H1 (cell line): ENCODE measurements around the gene CYP4A22. TPM values are rescaled to one million over a fixed set of nuclear protein-coding genes. Genes with fewer than 3 reads are reported as not detected.

Experiments
- CTCF ChIA-PET: fragments of 300-600 bp; sonication (Branson Sonifier 250); formaldehyde crosslinking; loops from one replicate; lab custom pipeline; 2021; ENCODE audit not compliant: partially characterized antibody; lab: Charles Lee
- POLR2A ChIA-PET: fragments of 300-600 bp; sonication (Branson Sonifier 250); formaldehyde crosslinking; loops from one replicate; lab custom pipeline; 2021; ENCODE audit warnings: inconsistent platforms; ENCODE audit not compliant: partially characterized antibody; lab: Charles Lee
- DNase-seq, 2 experiments: peaks; one replicate each; pipeline versions ENCODE4 v3.0.0 to v3.0.0-alpha.2; 2010 to 2022; ENCODE audit warnings: low spot score in 2 of 2, low read depth in 1 of 2, mixed read lengths in 1 of 2
- FAIRE-seq: peaks from 2 replicates; lab custom pipeline; 2011; peaks lifted over from hg19 to GRCh38; lab: Jason Lieb, UNC
- H2AFZ ChIP-seq: 2 replicates; pipeline ENCODE4 v1.8.1; 2012; ENCODE audit warnings: low read length, inconsistent platforms
- H2AK5ac ChIP-seq: 2 replicates; pipeline ENCODE4 v1.6.1; 2013; ENCODE audit warnings: low read depth, low read length
- H2BK120ac ChIP-seq: replicated peaks from 2 replicates; pipeline ENCODE3; 2013; ENCODE audit warnings: low read depth, low read length, inconsistent platforms
- H2BK12ac ChIP-seq: 2 replicates; pipeline ENCODE4 v1.6.1; 2013; ENCODE audit warnings: low read depth, low read length
- H2BK15ac ChIP-seq: 2 replicates; pipeline ENCODE4 v1.6.1; 2013; ENCODE audit warnings: low read length
- H2BK20ac ChIP-seq: 2 replicates; pipeline ENCODE4 v1.6.1; 2013; ENCODE audit warnings: low read length
- H2BK5ac ChIP-seq: 2 replicates; pipeline ENCODE4 v1.6.1; 2013; ENCODE audit warnings: low read depth, low read length
- H3K14ac ChIP-seq: 2 replicates; pipeline ENCODE4 v1.6.1; 2013; ENCODE audit warnings: inconsistent platforms; ENCODE audit not compliant: insufficient read length
- H3K18ac ChIP-seq: 2 replicates; pipeline ENCODE4 v1.6.1; 2013; ENCODE audit warnings: low read length; ENCODE audit errors: extremely low read depth
- H3K23ac ChIP-seq: 2 replicates; pipeline ENCODE4 v1.6.1; 2013; ENCODE audit warnings: inconsistent platforms; ENCODE audit not compliant: insufficient read length
- H3K23me2 ChIP-seq: 2 replicates; pipeline ENCODE4 v1.6.1; 2013; ENCODE audit warnings: low read depth, low read length
- H3K27ac ChIP-seq: 2 replicates; pipeline ENCODE4 v1.6.1; 2011; ENCODE audit warnings: low read depth, low read length, inconsistent platforms
- H3K27me3 ChIP-seq, 4 experiments: replicated peaks in 1 of 4; 1 replicate in 1 of 4; 2 replicates in 3 of 4; pipeline versions ENCODE4 v1.6.1 to v1.8.1; 2011 to 2013; ENCODE audit warnings: low read length in 3 of 4, mild to moderate bottlenecking in 3 of 4, inconsistent platforms in 2 of 4, mixed read lengths in 2 of 4, moderate library complexity in 1 of 4; ENCODE audit not compliant: control insufficient read depth in 3 of 4, insufficient read depth in 3 of 4; ENCODE audit errors: extremely low read depth in 1 of 4
- H3K36me3 ChIP-seq, 4 experiments: 2 replicates each; pipeline versions ENCODE4 v1.6.1 to v1.8.1; 2011 to 2013; ENCODE audit warnings: mild to moderate bottlenecking in 4 of 4, low read length in 3 of 4, moderate library complexity in 2 of 4, control low read depth in 1 of 4, inconsistent platforms in 1 of 4; ENCODE audit not compliant: insufficient read depth in 4 of 4, control insufficient read depth in 2 of 4
- H3K4ac ChIP-seq: replicated peaks from 2 replicates; pipeline ENCODE3; 2013; ENCODE audit warnings: low read length, low read depth, mixed read lengths, inconsistent platforms; ENCODE audit not compliant: insufficient read length
- H3K4me1 ChIP-seq, 4 experiments: replicated peaks in 1 of 4; 1 replicate in 1 of 4; 2 replicates in 3 of 4; pipeline versions ENCODE4 v1.6.1 to v1.8.1; 2011 to 2013; ENCODE audit warnings: low read length in 3 of 4, inconsistent platforms in 2 of 4, mixed read lengths in 1 of 4; ENCODE audit not compliant: insufficient read depth in 4 of 4, control insufficient read depth in 3 of 4
- H3K4me2 ChIP-seq, 2 experiments: 2 replicates each; pipeline versions ENCODE4 v1.6.1 to v1.8.1; 2011 to 2013; ENCODE audit warnings: low read depth in 2 of 2, low read length in 2 of 2, control low read depth in 1 of 2, inconsistent platforms in 1 of 2, mild to moderate bottlenecking in 1 of 2; ENCODE audit not compliant: insufficient read depth in 1 of 2
- H3K4me3 ChIP-seq, 4 experiments: fragments of 200-600, 300-600 bp in 1 of 4; sonication (generic), shearing (Covaris generic), sonication (Bioruptor Twin) in 1 of 4; 2 replicates each; pipeline versions ENCODE4 v1.5.1 to v1.8.1; 2011 to 2016; ENCODE audit warnings: low read length in 4 of 4, low read depth in 3 of 4, control low read depth in 2 of 4, inconsistent platforms in 2 of 4, mild to moderate bottlenecking in 2 of 4, mixed read lengths in 1 of 4, moderate library complexity in 1 of 4; ENCODE audit not compliant: insufficient read depth in 2 of 4; ENCODE audit errors: extremely low read depth in 1 of 4
- H3K56ac ChIP-seq: replicated peaks from 2 replicates; pipeline ENCODE3; 2013; ENCODE audit warnings: low read depth, mild to moderate bottlenecking, mixed read lengths, low read length, inconsistent platforms; ENCODE audit not compliant: insufficient read length
- H3K79me1 ChIP-seq: 2 replicates; pipeline ENCODE4 v1.6.1; 2013; ENCODE audit warnings: low read depth, low read length, control low read depth
- H3K79me2 ChIP-seq, 2 experiments: 2 replicates each; pipeline versions ENCODE4 v1.6.1 to v1.8.1; 2012 to 2013; ENCODE audit warnings: low read length in 2 of 2, mild to moderate bottlenecking in 2 of 2, inconsistent platforms in 1 of 2; ENCODE audit not compliant: insufficient read depth in 2 of 2, control insufficient read depth in 1 of 2
- H3K9ac ChIP-seq, 4 experiments: replicated peaks in 1 of 4; 1 replicate in 1 of 4; 2 replicates in 3 of 4; pipeline versions ENCODE4 v1.6.1 to v1.8.1; 2011 to 2013; ENCODE audit warnings: low read depth in 3 of 4, low read length in 3 of 4, control low read depth in 2 of 4, mild to moderate bottlenecking in 2 of 4, moderate library complexity in 2 of 4, inconsistent platforms in 1 of 4; ENCODE audit errors: extremely low read depth in 1 of 4
- H3K9me3 ChIP-seq, 2 experiments: 2 replicates each; pipeline versions ENCODE4 v1.6.1 to v1.8.1; 2012 to 2013; ENCODE audit warnings: mild to moderate bottlenecking in 2 of 2, moderate library complexity in 2 of 2, control low read depth in 1 of 2, inconsistent platforms in 1 of 2, low read depth in 1 of 2, low read length in 1 of 2, mixed read lengths in 1 of 2; ENCODE audit not compliant: insufficient read depth in 2 of 2
- H4K20me1 ChIP-seq, 2 experiments: replicated peaks in 1 of 2; 2 replicates each; pipeline versions ENCODE3 to v1.8.1; 2011 to 2013; ENCODE audit warnings: inconsistent platforms in 2 of 2, low read length in 2 of 2, mild to moderate bottlenecking in 1 of 2; ENCODE audit not compliant: insufficient read depth in 2 of 2, control insufficient read depth in 1 of 2
- H4K5ac ChIP-seq: 2 replicates; pipeline ENCODE4 v1.6.1; 2013; ENCODE audit warnings: low read length, low read depth, mixed read lengths, inconsistent platforms; ENCODE audit not compliant: insufficient read length
- H4K8ac ChIP-seq: 2 replicates; pipeline ENCODE4 v1.8.0; 2013; ENCODE audit warnings: mild to moderate bottlenecking, moderate library complexity, low read length, inconsistent platforms; ENCODE audit not compliant: insufficient read depth; ENCODE audit errors: extremely low read depth
- H4K91ac ChIP-seq: replicated peaks from 2 replicates; pipeline ENCODE3; 2013; ENCODE audit warnings: low read length, mixed read lengths, inconsistent platforms; ENCODE audit not compliant: insufficient read length
- CTCF ChIP-seq, 3 experiments: IDR thresholded peaks; 1 replicate in 2 of 3; 2 replicates in 1 of 3; pipeline versions ENCODE4 v1.5.1 to v1.6.1; 2011; ENCODE audit warnings: low read length in 3 of 3, mild to moderate bottlenecking in 3 of 3, inconsistent platforms in 2 of 3, low read depth in 1 of 3, moderate library complexity in 1 of 3; ENCODE audit not compliant: insufficient read depth in 1 of 3; ENCODE audit errors: control extremely low read depth in 1 of 3
- JUND ChIP-seq: IDR thresholded peaks from 2 replicates; pipeline ENCODE4 v1.6.1; 2011; ENCODE audit warnings: mild to moderate bottlenecking, improper control_type of control experiment, low read length
- RAD21 ChIP-seq, 2 experiments: IDR thresholded peaks in 1 of 2; conservative IDR thresholded peaks in 1 of 2; 2 replicates each; pipeline ENCODE4 v1.6.1; 2011; ENCODE audit warnings: low read depth in 2 of 2, low read length in 2 of 2, improper control_type of control experiment in 1 of 2, inconsistent platforms in 1 of 2, mild to moderate bottlenecking in 1 of 2, moderate library complexity in 1 of 2
- USF2 ChIP-seq: IDR thresholded peaks from 2 replicates; pipeline ENCODE4 v1.6.1; 2011; ENCODE audit warnings: low read length, improper control_type of control experiment
- WGBS, 2 experiments: shearing (Covaris generic) in 1 of 2; methylation state at CpG; one replicate each; pipeline versions ENCODE4 v1.1.6 to v1.1.7; 2013 to 2015; ENCODE audit warnings: low lambda C conversion rate in 2 of 2, mixed read lengths in 2 of 2, inconsistent platforms in 1 of 2, low coverage in 1 of 2, missing lambda C conversion rate in 1 of 2; ENCODE audit not compliant: insufficient replicate concordance in 2 of 2, insufficient coverage in 1 of 2, insufficient read length in 1 of 2; ENCODE audit errors: extremely low coverage in 1 of 2, missing lambda C conversion rate in 1 of 2; 5-methylcytosine and 5-hydroxymethylcytosine counted together
- polyA plus RNA-seq, 7 experiments: library from polyadenylated mRNA; depleted of rRNA in 3 of 7; stranded (reverse) in 5 of 7; unstranded in 2 of 7; fragments of >200 nt in 5 of 7; fragments of 200-250 nt in 2 of 7; gene quantifications; 1 replicate in 5 of 7; 2 replicates in 1 of 7; 4 replicates in 1 of 7; pipeline versions ENCODE4 v1.2.1 to v1.2.3, GENCODE V29; 2011 to 2013; ENCODE audit warnings: missing spikeins in 2 of 7, mixed read lengths in 2 of 7
- total RNA-seq: library from RNA; stranded (reverse); fragmentation: NEBNext Ultra II Directional; extraction: Animal tissue kit (Norgen Biotek cat#: 25700); gene quantifications from 2 replicates; pipeline ENCODE4 v1.2.1, GENCODE V29; 2021

CYP4A22 gene
- total and polyA plus RNA-seq, 2 of the 8 experiments (the other 6 are each of a cell fraction or from before 2014, with no cell fraction given) = not detected

- ChIA-PET POLR2A (no interaction called here), CTCF (interaction anchor here (0.7 to 14.4 kb wide), 41 partner anchors 9 to 681 kb away, joined by 3 to 207 read pairs (median 5); partner anchors contain the start of genes PDZK1IP1 and STIL)
- no peaks in the 10 kb centered on the region for H3K79me2 ChIP-seq
- H2BK15ac ChIP-seq = no peak overlapping the region
- TF ChIP-seq RAD21 (IDR thresholded peaks at IDR 0.05 in 1 of 2, conservative IDR thresholded peaks at IDR 0.05 in 1 of 2; ENCODE audit: low read depth in 2 of 2, low read length in 2 of 2) (peak; percentile 89 to 92), CTCF (IDR thresholded peaks at IDR 0.05; ENCODE audit: control extremely low read depth in 1 of 3, insufficient read depth in 1 of 3, low read depth in 1 of 3, low read length in 3 of 3) (peak; percentile 81 to 100 (median 83)), JUND (0 out of 2 replicates have a peak, but pooled peaks have one; percentile 25), USF2 (no peak)
- no peak overlapping the region for H3K23ac ChIP-seq
- H2BK20ac ChIP-seq = no peak overlapping the region
- H3K4me1 ChIP-seq = peaks cover 0 to 10% (median 2%) of the 10 kb centered on the region in 4 experiments; a peak in 3 of 7 replicates
- no peak overlapping the region for H2BK120ac ChIP-seq
- H3K9me3 ChIP-seq = no peaks in the 10 kb centered on the region
- no peak overlapping the region for H4K8ac ChIP-seq
- H4K20me1 ChIP-seq = no peaks in the 10 kb centered on the region
- 30% methylated on average over 11 of the region's 11 CpGs; no CpG with 5 or more reads in 1 of the 2 experiments for WGBS, 2 experiments
- H3K9ac ChIP-seq = no peak overlapping the region
- H4K91ac ChIP-seq = no peak overlapping the region
- no peak overlapping the region for H3K27ac ChIP-seq
- no peak overlapping the region for H3K14ac ChIP-seq
- no peak overlapping the region for H2AK5ac ChIP-seq
- H3K4me3 ChIP-seq = no peak overlapping the region; a peak in 1 of 8 replicates
- H3K4me2 ChIP-seq = peak overlapping the region in 1 of 2 experiments; percentile 63; a peak in 3 of 4 replicates
- DNase-seq = peak in 1 of 2 experiments; percentile 81
- H2AFZ ChIP-seq = peak overlapping the region; percentile 85
- H3K56ac ChIP-seq = no peak overlapping the region
- FAIRE-seq = peak; percentile 69
- H3K79me1 ChIP-seq = no peaks in the 10 kb centered on the region
- no peak overlapping the region for H4K5ac ChIP-seq
- H2BK5ac ChIP-seq = 0 out of 2 replicates have a peak overlapping the region, but pooled peaks have one; percentile 9
- H3K4ac ChIP-seq = no peak overlapping the region
- H3K23me2 ChIP-seq = peaks cover 2% of the 10 kb centered on the region; the same call in 1 of the 2 replicates
- peak overlapping the region; percentile 62; the same call in 1 of the 2 replicates for H2BK12ac ChIP-seq
- peak overlapping the region; percentile 13; the same call in 1 of the 2 replicates for H3K18ac ChIP-seq
- no peaks in the 10 kb centered on the region for H3K36me3 ChIP-seq
- H3K27me3 ChIP-seq = peaks cover 0 to 8% (median 7%) of the 10 kb centered on the region in 4 experiments; a peak in 5 of 7 replicates
These were observed 38.1 kb downstream of the CYP4A22 start for GRCh38 chr1:47175227-47175934.
